Mesenchymal stem cell (in vitro differentiated cells and primary cell): ENCODE data around the gene TMEM8B.
A peak's percentile ranks its signal among the peaks of the same experiment; 100 is the strongest.

Experiments
- DNase-seq: peaks from one replicate; pipeline ENCODE4 v3.0.0-alpha.2; 2013
- H2AFZ ChIP-seq: one replicate; pipeline ENCODE4 v1.6.1; 2013; ENCODE audit warnings: low read depth, mild to moderate bottlenecking, control low read depth, inconsistent platforms, low read length, moderate library complexity
- H2AK5ac ChIP-seq: 2 replicates; pipeline ENCODE4 v1.6.1; 2013; ENCODE audit warnings: low read length, moderate library complexity, mild to moderate bottlenecking, inconsistent platforms; ENCODE audit not compliant: severe bottlenecking
- H2BK120ac ChIP-seq: one replicate; pipeline ENCODE4 v1.6.1; 2013; ENCODE audit warnings: low read depth, mild to moderate bottlenecking, inconsistent platforms, low read length, moderate library complexity
- H2BK12ac ChIP-seq, 2 experiments: one replicate each; pipeline ENCODE4 v1.6.1; 2013; ENCODE audit warnings: inconsistent platforms in 2 of 2, low read length in 2 of 2, mild to moderate bottlenecking in 2 of 2, moderate library complexity in 2 of 2, control low read depth in 1 of 2
- H2BK15ac ChIP-seq: one replicate; pipeline ENCODE4 v1.6.1; 2013; ENCODE audit warnings: mild to moderate bottlenecking, low read depth, inconsistent platforms; ENCODE audit not compliant: poor library complexity, severe bottlenecking
- H2BK5ac ChIP-seq: 2 replicates; pipeline ENCODE4 v1.6.1; 2013; ENCODE audit warnings: low read depth, mild to moderate bottlenecking, low read length, control low read depth, inconsistent platforms; ENCODE audit not compliant: poor library complexity, severe bottlenecking
- H3K14ac ChIP-seq, 2 experiments: one replicate each; pipeline ENCODE4 v1.6.1; 2013; ENCODE audit warnings: inconsistent platforms in 2 of 2, low read length in 2 of 2, control low read depth in 1 of 2, mild to moderate bottlenecking in 1 of 2, moderate library complexity in 1 of 2
- H3K18ac ChIP-seq, 2 experiments: one replicate each; pipeline ENCODE4 v1.6.1; 2013; ENCODE audit warnings: inconsistent platforms in 2 of 2, low read length in 2 of 2, control low read depth in 1 of 2, low read depth in 1 of 2, mild to moderate bottlenecking in 1 of 2
- H3K23ac ChIP-seq, 2 experiments: one replicate each; pipeline ENCODE4 v1.6.1; 2013; ENCODE audit warnings: inconsistent platforms in 2 of 2, low read length in 2 of 2, mild to moderate bottlenecking in 2 of 2, moderate library complexity in 2 of 2, control low read depth in 1 of 2
- H3K27ac ChIP-seq: 2 replicates; pipeline ENCODE4 v1.5.1; 2013; ENCODE audit warnings: mild to moderate bottlenecking, moderate library complexity, low read length, control low read depth, inconsistent platforms; ENCODE audit not compliant: poor library complexity, severe bottlenecking
- H3K27me3 ChIP-seq, 2 experiments: 2 replicates each; pipeline versions ENCODE4 v1.6.1 to v1.7.0; 2013; ENCODE audit warnings: low read length in 2 of 2, mild to moderate bottlenecking in 2 of 2, moderate library complexity in 2 of 2, control low read depth in 1 of 2, inconsistent platforms in 1 of 2; ENCODE audit not compliant: control insufficient read depth in 1 of 2, insufficient read depth in 1 of 2
- H3K36me3 ChIP-seq, 2 experiments: 2 replicates each; pipeline versions ENCODE4 v1.6.1 to v1.7.0; 2013; ENCODE audit warnings: low read length in 2 of 2, control low read depth in 1 of 2, inconsistent platforms in 1 of 2, low read depth in 1 of 2, mild to moderate bottlenecking in 1 of 2; ENCODE audit not compliant: insufficient read depth in 2 of 2, control insufficient read depth in 1 of 2
- H3K4ac ChIP-seq, 2 experiments: one replicate each; pipeline ENCODE4 v1.6.1; 2013; ENCODE audit warnings: inconsistent platforms in 2 of 2, low read length in 2 of 2, mild to moderate bottlenecking in 2 of 2, moderate library complexity in 2 of 2, control low read depth in 1 of 2, low read depth in 1 of 2
- H3K4me1 ChIP-seq: 2 replicates; pipeline ENCODE4 v1.6.1; 2013; ENCODE audit warnings: low read depth, low read length, control low read depth; ENCODE audit not compliant: control insufficient read depth, insufficient read depth
- H3K4me2 ChIP-seq: 2 replicates; pipeline ENCODE4 v1.6.1; 2013; ENCODE audit warnings: low read length, mild to moderate bottlenecking, inconsistent platforms; ENCODE audit not compliant: poor library complexity, severe bottlenecking
- H3K4me3 ChIP-seq, 2 experiments: 2 replicates each; pipeline versions ENCODE4 v1.5.1 to v1.7.0; 2013; ENCODE audit warnings: low read length in 2 of 2, mild to moderate bottlenecking in 2 of 2, control low read depth in 1 of 2, low read depth in 1 of 2; ENCODE audit not compliant: insufficient read depth in 1 of 2
- H3K79me1 ChIP-seq: replicated peaks from 2 replicates; pipeline ENCODE4 v1.6.1; 2013; ENCODE audit warnings: mild to moderate bottlenecking, control low read depth, low read length, inconsistent platforms; ENCODE audit not compliant: poor library complexity, severe bottlenecking
- H3K9ac ChIP-seq: 2 replicates; pipeline ENCODE4 v1.7.0; 2013; ENCODE audit warnings: mild to moderate bottlenecking, low read length, moderate library complexity
- H3K9me3 ChIP-seq: 2 replicates; pipeline ENCODE4 v1.7.0; 2013; ENCODE audit warnings: mild to moderate bottlenecking, low read length; ENCODE audit not compliant: control insufficient read depth
- H4K8ac ChIP-seq: one replicate; pipeline ENCODE4 v1.6.1; 2013; ENCODE audit warnings: inconsistent platforms, mild to moderate bottlenecking, low read length, moderate library complexity
- H4K91ac ChIP-seq: one replicate; pipeline ENCODE4 v1.6.1; 2013; ENCODE audit warnings: mild to moderate bottlenecking, low read length, inconsistent platforms
- WGBS: methylation state at CpG from one replicate; pipeline ENCODE4 v1.1.7; 2013; ENCODE audit warnings: mixed read lengths; 5-methylcytosine and 5-hydroxymethylcytosine counted together

The TMEM8B gene

DNA sequence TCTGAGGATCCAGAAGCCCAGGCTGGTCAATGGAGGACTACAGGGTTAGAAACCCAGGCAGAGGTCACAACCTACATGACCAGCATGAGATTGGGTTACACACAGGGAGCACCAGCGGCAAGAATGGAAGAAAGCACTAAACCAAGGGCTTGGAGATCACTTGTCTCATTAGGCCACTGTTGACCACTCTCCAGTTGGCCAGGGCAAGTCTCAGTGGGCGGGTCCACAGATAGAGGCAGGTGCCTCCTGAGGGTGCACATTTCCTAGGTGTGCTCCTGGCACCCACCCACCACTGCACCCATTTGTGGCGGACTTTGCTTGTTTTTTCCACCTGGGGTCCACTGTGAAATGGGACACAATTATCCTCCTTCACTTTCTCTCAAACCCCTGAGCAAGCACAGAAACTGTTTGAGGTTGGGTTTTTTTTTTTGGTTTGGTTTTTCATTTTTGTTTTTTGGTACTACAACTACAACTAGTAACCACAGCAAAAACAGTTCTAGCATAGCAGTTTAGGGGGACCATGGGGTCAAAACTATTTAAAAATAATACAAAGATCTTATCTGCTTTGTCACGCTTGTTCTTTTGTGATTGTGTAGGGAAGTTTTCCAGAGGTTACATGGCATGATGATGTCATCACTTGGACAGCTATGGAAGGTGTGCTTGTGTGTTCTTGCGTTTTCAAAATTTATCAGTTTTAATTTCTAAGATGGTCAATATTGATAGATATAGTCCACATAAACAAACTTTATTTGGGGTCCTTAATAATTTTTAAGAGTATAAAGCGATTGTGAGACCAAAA, 31.5 kb upstream of the TMEM8B start:
- Histone ChIP-seq H3K23ac (no peak overlapping the region), H2AK5ac (no peak overlapping the region), H3K9me3 (no peaks in the 10 kb centered on the region), H3K4me3 (no peak overlapping the region), H3K14ac (no peak overlapping the region), H2BK120ac (no peak overlapping the region), H3K4ac (no peak overlapping the region), H3K4me1 (peaks cover 19% of the 10 kb centered on the region), H2BK12ac (no peak overlapping the region), H4K91ac (no peak overlapping the region), H3K27me3 (no peaks in the 10 kb centered on the region), H3K4me2 (no peak overlapping the region), H2BK5ac (no peak overlapping the region), H3K79me1 (peaks cover 27% of the 10 kb centered on the region), H2AFZ (no peak overlapping the region), H3K27ac (no peak overlapping the region), H3K9ac (no peak overlapping the region), H4K8ac (no peak overlapping the region), H3K18ac (no peak overlapping the region), H3K36me3 (peaks cover 26 to 36% of the 10 kb centered on the region in 2 experiments), H2BK15ac (no peak overlapping the region)
- DNase-seq: no peak
- WGBS: 93% methylated on average over 3 of the region's 6 CpGs

DNA sequence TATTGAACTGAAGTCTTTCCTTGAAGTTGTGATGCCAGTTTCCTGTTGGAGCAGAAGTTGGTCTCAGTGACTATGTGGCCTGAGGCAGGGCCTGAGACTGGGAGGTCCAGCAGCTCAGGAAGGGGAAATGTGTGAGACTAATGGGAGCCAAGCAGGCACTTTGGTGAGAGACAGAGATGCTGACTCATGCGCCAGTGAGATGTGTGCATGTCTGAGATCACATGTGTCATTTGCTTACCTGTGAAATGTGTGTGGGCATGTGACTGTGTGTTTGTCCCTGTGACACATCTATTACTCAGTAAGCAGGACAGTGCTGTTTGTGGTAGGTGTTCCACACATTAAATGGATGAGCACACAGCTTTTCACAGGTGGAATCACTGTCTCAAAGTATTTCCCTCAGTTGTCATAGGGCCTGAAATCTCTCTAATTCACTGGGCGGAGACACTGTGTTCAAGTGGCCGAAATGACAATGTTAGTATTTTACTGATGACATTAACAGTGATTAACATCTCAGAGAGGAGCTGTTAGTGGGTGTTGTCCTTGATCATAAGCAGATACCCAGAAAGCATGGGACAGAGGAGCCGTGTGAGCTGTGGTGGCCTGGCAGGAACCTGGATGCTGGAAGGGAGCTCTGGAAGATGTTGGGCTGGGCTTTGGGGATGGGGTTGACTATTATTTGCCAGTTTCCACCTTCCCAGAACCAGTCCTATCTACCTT, 30.2 kb upstream of the TMEM8B start:
- peaks cover 25 to 46% of the 10 kb centered on the region in 2 experiments for H3K36me3 ChIP-seq
- H2BK5ac ChIP-seq: no peak overlapping the region
- H2AFZ ChIP-seq: no peak overlapping the region
- H3K14ac ChIP-seq: peak overlapping the region in 1 of 2 experiments; percentile 19
- peaks cover 16% of the 10 kb centered on the region for H3K79me1 ChIP-seq
- no peak overlapping the region for H2BK15ac ChIP-seq
- no peak overlapping the region for H3K4me3 ChIP-seq
- H4K8ac ChIP-seq: peak overlapping the region; percentile 12
- peak; percentile 58 for DNase-seq
- H4K91ac ChIP-seq: no peak overlapping the region
- peaks cover 8% of the 10 kb centered on the region for H3K4me1 ChIP-seq
- no peaks in the 10 kb centered on the region for H3K27me3 ChIP-seq
- H2BK12ac ChIP-seq: no peak overlapping the region
- no peak overlapping the region for H3K27ac ChIP-seq
- peak overlapping the region in 1 of 2 experiments; percentile 24 for H3K4ac ChIP-seq
- no peak overlapping the region for H2AK5ac ChIP-seq
- 88% methylated on average over 4 of the region's 4 CpGs for WGBS
- H3K18ac ChIP-seq: no peak overlapping the region
- no peaks in the 10 kb centered on the region for H3K9me3 ChIP-seq
- no peak overlapping the region for H3K4me2 ChIP-seq
- no peak overlapping the region for H3K9ac ChIP-seq
- no peak overlapping the region for H2BK120ac ChIP-seq
- no peak overlapping the region for H3K23ac ChIP-seq

DNA sequence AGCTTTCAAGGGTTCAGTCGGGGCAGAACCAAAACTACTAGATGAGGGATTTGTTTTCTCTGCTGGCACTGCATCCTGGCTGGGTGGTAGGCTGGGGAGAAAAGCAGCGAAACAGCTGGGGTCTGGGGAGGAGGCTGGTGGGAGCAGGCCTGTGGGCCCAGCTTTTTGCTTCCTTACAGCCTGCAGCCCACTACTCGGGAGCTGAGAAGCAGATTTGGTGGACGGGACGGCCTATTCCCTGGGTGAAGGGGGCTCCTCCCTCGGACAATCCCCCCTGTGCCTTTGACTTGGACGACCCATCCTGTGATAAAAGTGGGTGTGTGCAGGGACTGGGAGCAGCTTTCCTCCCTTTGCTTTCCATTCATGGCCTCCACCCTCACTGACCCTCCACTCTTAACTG, 28.5 kb upstream of the TMEM8B start:
- Histone ChIP-seq H3K4me1 (peaks cover 5% of the 10 kb centered on the region), H2BK15ac (no peak overlapping the region), H4K91ac (no peak overlapping the region), H3K14ac (no peak overlapping the region), H3K36me3 (peaks cover 29 to 58% of the 10 kb centered on the region in 2 experiments), H2BK120ac (no peak overlapping the region), H2BK5ac (no peak overlapping the region), H2AK5ac (no peak overlapping the region), H3K79me1 (peaks cover 14% of the 10 kb centered on the region), H2AFZ (no peak overlapping the region), H3K23ac (no peak overlapping the region), H3K27ac (no peak overlapping the region), H4K8ac (no peak overlapping the region), H2BK12ac (no peak overlapping the region), H3K4me3 (no peak overlapping the region), H3K4ac (no peak overlapping the region), H3K9ac (no peak overlapping the region), H3K4me2 (no peak overlapping the region), H3K9me3 (no peaks in the 10 kb centered on the region), H3K27me3 (no peaks in the 10 kb centered on the region), H3K18ac (no peak overlapping the region)
- 87% methylated on average over 6 of the region's 7 CpGs for WGBS
- DNase-seq: no peak

DNA sequence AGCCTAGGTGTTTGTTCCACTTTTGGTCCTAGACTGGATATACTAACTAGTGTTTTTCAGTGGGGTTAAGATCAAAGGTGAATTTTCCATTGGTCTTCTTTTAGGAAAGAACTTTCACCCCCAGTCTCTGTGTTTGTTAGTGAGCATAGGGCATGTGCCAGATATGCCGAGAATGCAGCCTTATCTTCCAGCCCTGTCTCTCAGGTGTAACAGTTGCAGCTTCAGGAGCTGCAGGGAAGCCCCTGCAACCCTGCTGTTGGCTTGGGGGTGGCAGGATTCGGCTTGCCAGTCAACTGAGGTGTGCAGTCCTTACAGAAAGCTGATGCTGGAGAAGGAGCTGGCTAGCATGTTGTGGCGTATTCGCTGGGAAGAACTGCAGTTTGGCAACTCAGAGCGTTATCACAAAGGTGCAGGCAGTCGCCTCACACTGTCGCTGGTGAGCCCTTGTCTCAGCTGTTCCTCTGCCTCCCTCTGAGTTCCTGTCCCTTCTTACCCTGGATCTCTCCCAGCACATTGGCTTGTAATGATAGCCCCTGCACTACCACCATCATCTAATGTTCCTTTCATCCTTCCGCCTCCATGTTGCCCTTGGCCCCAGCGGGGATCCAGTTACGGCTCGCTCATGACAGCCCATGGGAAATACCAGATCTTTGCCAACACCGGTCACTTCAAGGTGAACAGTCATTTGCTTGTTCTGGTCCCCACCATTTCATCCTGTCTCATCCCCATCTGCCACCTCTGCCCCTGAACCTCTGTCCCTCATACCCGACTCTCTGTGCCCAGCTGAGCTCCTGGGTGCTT, 27.5 kb upstream of the TMEM8B start:
- H3K36me3 ChIP-seq: peaks cover 39 to 68% of the 10 kb centered on the region in 2 experiments
- WGBS: 91% methylated on average over 13 of the region's 13 CpGs

More for the DNA sequence above, 27.5 kb upstream of the TMEM8B start:
- H3K9ac ChIP-seq: no peak overlapping the region
- H3K27ac ChIP-seq: no peak overlapping the region
- no peak overlapping the region for H3K4me2 ChIP-seq
- H3K14ac ChIP-seq: no peak overlapping the region
- no peak overlapping the region for H2BK5ac ChIP-seq
- H2AK5ac ChIP-seq: no peak overlapping the region
- H3K79me1 ChIP-seq: peaks cover 11% of the 10 kb centered on the region
- H3K23ac ChIP-seq: no peak overlapping the region
- no peak overlapping the region for H4K91ac ChIP-seq
- H2BK12ac ChIP-seq: no peak overlapping the region
- H3K4ac ChIP-seq: no peak overlapping the region
- H2BK15ac ChIP-seq: no peak overlapping the region
- peaks cover 5% of the 10 kb centered on the region for H3K4me1 ChIP-seq
- no peak overlapping the region for H3K4me3 ChIP-seq
- H2AFZ ChIP-seq: no peak overlapping the region
- H4K8ac ChIP-seq: no peak overlapping the region
- no peak for DNase-seq
- H3K27me3 ChIP-seq: no peaks in the 10 kb centered on the region
- no peak overlapping the region for H2BK120ac ChIP-seq
- no peaks in the 10 kb centered on the region for H3K9me3 ChIP-seq
- H3K18ac ChIP-seq: no peak overlapping the region
